Adipocyte (in vitro differentiated cells): ENCODE measurements around the gene FFAR4.

Experiments used
- DNase-seq: peaks from one replicate; pipeline ENCODE4 v3.0.0-alpha.2; 2015; ENCODE audit warnings: low read depth
- H3K27me3 ChIP-seq: replicated peaks from 2 replicates; pipeline ENCODE4 v1.7.0; 2013; ENCODE audit warnings: mild to moderate bottlenecking, low read length, moderate library complexity; ENCODE audit not compliant: control insufficient read depth, insufficient read depth
- H3K36me3 ChIP-seq: 2 replicates; pipeline ENCODE4 v1.7.0; 2013; ENCODE audit warnings: low read length, mild to moderate bottlenecking, moderate library complexity; ENCODE audit not compliant: control insufficient read depth, insufficient read depth, severe bottlenecking
- H3K4me1 ChIP-seq: 2 replicates; pipeline ENCODE4 v1.7.0; 2013; ENCODE audit warnings: mild to moderate bottlenecking, low read length, moderate library complexity; ENCODE audit not compliant: control insufficient read depth, insufficient read depth
- H3K4me3 ChIP-seq: 2 replicates; pipeline ENCODE4 v1.7.0; 2013; ENCODE audit warnings: mild to moderate bottlenecking, low read length, moderate library complexity
- H3K9ac ChIP-seq: 2 replicates; pipeline ENCODE4 v1.7.0; 2013; ENCODE audit warnings: mild to moderate bottlenecking, low read length, moderate library complexity
- H3K9me3 ChIP-seq: 2 replicates; pipeline ENCODE4 v1.7.0; 2013; ENCODE audit warnings: mild to moderate bottlenecking, low read length, moderate library complexity; ENCODE audit not compliant: control insufficient read depth

FFAR4 gene

GRCh38 chr10:93601146-93601773 is 34.8 kb downstream of the FFAR4 start, which contains the start of gene RBP4:
TSS of gene RBP4 (minus strand) at chr10:93601235. CDS start at chr10:93601028, 207 bp downstream.
- H3K4me1 ChIP-seq = peaks cover 34% of the 10 kb centered on the region
- peaks cover 33% of the 10 kb centered on the region for H3K27me3 ChIP-seq
- peak within 1 kb of the TSS; percentile 68 for H3K9ac ChIP-seq
- DNase-seq = peak; percentile 52
- no peaks in the 10 kb centered on the region for H3K9me3 ChIP-seq
- peaks cover 8% of the 10 kb centered on the region for H3K36me3 ChIP-seq
- peak within 1 kb of the TSS; percentile 76 for H3K4me3 ChIP-seq

- no peaks in the 10 kb centered on the region for H3K9me3 ChIP-seq
- H3K36me3 ChIP-seq = peaks cover 7% of the 10 kb centered on the region
- H3K4me1 ChIP-seq = peaks cover 34% of the 10 kb centered on the region
- peak overlapping the region; percentile 72 for H3K4me3 ChIP-seq
- DNase-seq = no peak
- no peak overlapping the region for H3K9ac ChIP-seq
- H3K27me3 ChIP-seq = peaks cover 38% of the 10 kb centered on the region
Observed at GRCh38 chr10:93601774-93602162, 35.3 kb downstream of the FFAR4 start.

- DNase-seq = no peak
- peaks cover 6% of the 10 kb centered on the region for H3K9me3 ChIP-seq
- peaks cover 34% of the 10 kb centered on the region for H3K4me1 ChIP-seq
Observed at GRCh38 chr10:93603023-93603422, 36.6 kb downstream of the FFAR4 start.

GRCh38 chr10:93604146-93604545 is 37.7 kb downstream of the FFAR4 start:
- Histone ChIP-seq H3K9ac (no peak overlapping the region), H3K27me3 (peaks cover 45% of the 10 kb centered on the region), H3K4me1 (peaks cover 29% of the 10 kb centered on the region), H3K4me3 (no peak overlapping the region), H3K36me3 (no peaks in the 10 kb centered on the region), H3K9me3 (peaks cover 6% of the 10 kb centered on the region)
- DNase-seq = no peak

More at GRCh38 chr10:93603023-93603422, 36.6 kb downstream of the FFAR4 start:
- H3K4me3 ChIP-seq = peak overlapping the region; percentile 8
- no peak overlapping the region for H3K9ac ChIP-seq
- H3K27me3 ChIP-seq = peaks cover 40% of the 10 kb centered on the region
- H3K36me3 ChIP-seq = no peaks in the 10 kb centered on the region

- DNase-seq = no peak
- H3K9ac ChIP-seq = no peak overlapping the region
- H3K4me1 ChIP-seq = peaks cover 3% of the 10 kb centered on the region
- H3K9me3 ChIP-seq = peaks cover 6% of the 10 kb centered on the region
- peaks cover 32% of the 10 kb centered on the region for H3K27me3 ChIP-seq
- H3K4me3 ChIP-seq = no peak overlapping the region
- H3K36me3 ChIP-seq = no peaks in the 10 kb centered on the region
Observed at GRCh38 chr10:93608421-93608820, 42.0 kb downstream of the FFAR4 start.

- no peak within 1 kb of the TSS for H3K9ac ChIP-seq
- H3K4me1 ChIP-seq = no peaks in the 10 kb centered on the region
Observed at GRCh38 chr10:93612311-93612710, 45.8 kb downstream of the FFAR4 start, which contains the start of gene PDE6C. TSS of gene PDE6C (plus strand) at chr10:93612537. CDS start at chr10:93612726, 189 bp downstream.

GRCh38 chr10:93613126-93613525 is 46.7 kb downstream of the FFAR4 start:
- no peak overlapping the region for H3K9ac ChIP-seq
- H3K4me3 ChIP-seq = no peak overlapping the region
- H3K9me3 ChIP-seq = no peaks in the 10 kb centered on the region
- no peaks in the 10 kb centered on the region for H3K36me3 ChIP-seq
- H3K27me3 ChIP-seq = peaks cover 37% of the 10 kb centered on the region
- DNase-seq = no peak
- no peaks in the 10 kb centered on the region for H3K4me1 ChIP-seq

More at GRCh38 chr10:93612311-93612710, 45.8 kb downstream of the FFAR4 start, which contains the start of gene PDE6C:
- peaks cover 5% of the 10 kb centered on the region for H3K9me3 ChIP-seq
- no peaks in the 10 kb centered on the region for H3K36me3 ChIP-seq
- no peak for DNase-seq
- no peak within 1 kb of the TSS for H3K4me3 ChIP-seq
- peaks cover 33% of the 10 kb centered on the region for H3K27me3 ChIP-seq

GRCh38 chr10:93614101-93614825 is 47.8 kb downstream of the FFAR4 start:
- peaks cover 37% of the 10 kb centered on the region for H3K27me3 ChIP-seq
- no peak overlapping the region for H3K9ac ChIP-seq
- H3K36me3 ChIP-seq = no peaks in the 10 kb centered on the region
- no peaks in the 10 kb centered on the region for H3K9me3 ChIP-seq
- DNase-seq = no peak
- H3K4me3 ChIP-seq = no peak overlapping the region
- no peaks in the 10 kb centered on the region for H3K4me1 ChIP-seq

GRCh38 chr10:93615576-93616235 is 49.2 kb downstream of the FFAR4 start:
- no peaks in the 10 kb centered on the region for H3K9me3 ChIP-seq
- H3K27me3 ChIP-seq = peaks cover 40% of the 10 kb centered on the region
- no peak overlapping the region for H3K9ac ChIP-seq
- no peak for DNase-seq
- no peak overlapping the region for H3K4me3 ChIP-seq
- H3K36me3 ChIP-seq = no peaks in the 10 kb centered on the region
- no peaks in the 10 kb centered on the region for H3K4me1 ChIP-seq

- H3K9me3 ChIP-seq = no peaks in the 10 kb centered on the region
- no peak for DNase-seq
- no peak overlapping the region for H3K9ac ChIP-seq
- peaks cover 46% of the 10 kb centered on the region for H3K27me3 ChIP-seq
- H3K4me1 ChIP-seq = no peaks in the 10 kb centered on the region
- H3K4me3 ChIP-seq = no peak overlapping the region
- H3K36me3 ChIP-seq = no peaks in the 10 kb centered on the region
Observed at GRCh38 chr10:93620925-93621324, 54.5 kb downstream of the FFAR4 start.

GRCh38 chr10:93622942-93623341 is 56.5 kb downstream of the FFAR4 start:
- Histone ChIP-seq H3K36me3 (no peaks in the 10 kb centered on the region), H3K9me3 (no peaks in the 10 kb centered on the region), H3K4me3 (no peak overlapping the region), H3K9ac (no peak overlapping the region), H3K27me3 (peaks cover 33% of the 10 kb centered on the region), H3K4me1 (no peaks in the 10 kb centered on the region)
- DNase-seq = no peak
